K562 (cell line): ENCODE results near the gene FBN1.

Experiments used
- POLR2A ChIP-seq: fragments of 450-650 bp; conservative IDR thresholded peaks from 2 replicates; pipeline ENCODE4 v1.6.1; 2016
- TF ChIP-seq, protein P1 (sequence below), 3 experiments: IDR thresholded peaks in 2 of 3; conservative IDR thresholded peaks in 1 of 3; 2 replicates each; pipeline ENCODE4 v1.5.1; 2011 to 2012; ENCODE audit warnings: low read length in 3 of 3, mild to moderate bottlenecking in 3 of 3, control low read depth in 2 of 3, improper control_type of control experiment in 1 of 3, inconsistent platforms in 1 of 3, low read depth in 1 of 3, mixed read lengths in 1 of 3, moderate library complexity in 1 of 3; ENCODE audit not compliant: insufficient read depth in 2 of 3

DNA sequence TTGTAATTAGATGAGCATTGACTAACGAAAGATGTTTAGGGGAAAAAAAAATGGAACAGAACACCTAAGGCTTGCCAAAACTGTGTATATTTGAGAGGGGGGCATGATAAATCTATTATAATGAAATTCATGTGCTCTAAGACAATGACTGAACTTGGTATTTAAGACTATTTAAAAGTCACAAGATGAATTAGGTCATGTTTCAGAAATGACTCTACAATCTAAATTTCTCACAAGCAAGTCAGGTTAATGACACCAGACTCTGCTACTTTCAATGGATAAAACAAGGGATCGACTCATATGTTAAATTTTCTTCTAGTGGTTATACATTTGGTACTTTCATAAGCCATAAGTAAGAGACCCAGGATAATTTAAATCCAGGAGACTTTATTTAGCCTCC lies 235.9 kb downstream of the FBN1 start:
- TF ChIP-seq POLR2A: no peak
- TF ChIP-seq, protein P1, sequence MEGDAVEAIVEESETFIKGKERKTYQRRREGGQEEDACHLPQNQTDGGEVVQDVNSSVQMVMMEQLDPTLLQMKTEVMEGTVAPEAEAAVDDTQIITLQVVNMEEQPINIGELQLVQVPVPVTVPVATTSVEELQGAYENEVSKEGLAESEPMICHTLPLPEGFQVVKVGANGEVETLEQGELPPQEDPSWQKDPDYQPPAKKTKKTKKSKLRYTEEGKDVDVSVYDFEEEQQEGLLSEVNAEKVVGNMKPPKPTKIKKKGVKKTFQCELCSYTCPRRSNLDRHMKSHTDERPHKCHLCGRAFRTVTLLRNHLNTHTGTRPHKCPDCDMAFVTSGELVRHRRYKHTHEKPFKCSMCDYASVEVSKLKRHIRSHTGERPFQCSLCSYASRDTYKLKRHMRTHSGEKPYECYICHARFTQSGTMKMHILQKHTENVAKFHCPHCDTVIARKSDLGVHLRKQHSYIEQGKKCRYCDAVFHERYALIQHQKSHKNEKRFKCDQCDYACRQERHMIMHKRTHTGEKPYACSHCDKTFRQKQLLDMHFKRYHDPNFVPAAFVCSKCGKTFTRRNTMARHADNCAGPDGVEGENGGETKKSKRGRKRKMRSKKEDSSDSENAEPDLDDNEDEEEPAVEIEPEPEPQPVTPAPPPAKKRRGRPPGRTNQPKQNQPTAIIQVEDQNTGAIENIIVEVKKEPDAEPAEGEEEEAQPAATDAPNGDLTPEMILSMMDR (IDR thresholded peaks at IDR 0.05 in 2 of 3, conservative IDR thresholded peaks at IDR 0.05 in 1 of 3; ENCODE audit: insufficient read depth in 2 of 3, low read depth in 1 of 3, low read length in 3 of 3): no peak
